GM21717 (cell line): ENCODE measurements around the gene ARHGEF26.

Source experiments
- ATAC-seq: cut with Tn5 transposase; IDR thresholded peaks from one replicate; pipeline ENCODE4 v1.9.1; 2021; ENCODE audit warnings: mild to moderate bottlenecking, moderate library complexity; ENCODE audit not compliant: unreplicated experiment

Gene ARHGEF26

DNA sequence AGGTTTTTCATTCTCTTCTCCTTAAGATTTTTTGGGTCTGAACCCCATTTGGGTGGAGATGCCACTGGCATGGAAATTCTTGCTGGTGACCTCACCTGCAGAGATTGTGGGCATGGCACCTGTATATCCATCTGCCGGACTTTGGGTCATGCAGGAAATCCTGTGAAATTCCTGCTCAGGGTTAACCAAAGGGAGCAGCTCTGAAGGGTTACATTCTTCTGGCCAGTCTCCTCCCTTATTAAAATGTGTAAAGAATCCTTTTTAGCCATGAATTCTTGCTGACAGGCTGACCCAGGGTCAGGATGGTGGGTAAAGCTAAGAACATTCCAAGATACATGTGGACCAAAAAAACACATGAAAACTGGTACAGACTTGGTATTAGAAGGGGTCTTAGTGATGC is 27.4 kb downstream of the ARHGEF26 start:
- no peak for ATAC-seq

GRCh38 chr3:154149286-154149685 is 28.1 kb downstream of the ARHGEF26 start:
- ATAC-seq = no peak

DNA sequence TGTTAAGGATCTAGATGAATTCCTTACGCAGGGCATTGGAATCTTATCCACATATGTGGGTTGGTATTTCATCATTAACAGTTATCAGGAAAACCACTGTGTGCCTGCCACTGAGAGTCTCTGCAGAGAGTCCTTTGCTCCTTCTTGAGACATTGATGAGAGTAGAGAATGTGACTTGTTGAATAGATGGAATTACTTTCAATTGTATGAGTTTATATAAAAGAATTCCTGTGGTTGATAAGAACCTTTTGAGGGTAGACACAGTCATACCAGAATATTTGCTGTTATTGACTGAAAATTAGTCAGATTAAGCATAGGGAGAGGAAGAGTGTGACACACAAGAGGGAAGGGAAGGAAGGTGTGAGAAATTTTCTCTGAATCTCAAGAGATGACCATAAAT is 30.8 kb downstream of the ARHGEF26 start:
- no peak for ATAC-seq

DNA sequence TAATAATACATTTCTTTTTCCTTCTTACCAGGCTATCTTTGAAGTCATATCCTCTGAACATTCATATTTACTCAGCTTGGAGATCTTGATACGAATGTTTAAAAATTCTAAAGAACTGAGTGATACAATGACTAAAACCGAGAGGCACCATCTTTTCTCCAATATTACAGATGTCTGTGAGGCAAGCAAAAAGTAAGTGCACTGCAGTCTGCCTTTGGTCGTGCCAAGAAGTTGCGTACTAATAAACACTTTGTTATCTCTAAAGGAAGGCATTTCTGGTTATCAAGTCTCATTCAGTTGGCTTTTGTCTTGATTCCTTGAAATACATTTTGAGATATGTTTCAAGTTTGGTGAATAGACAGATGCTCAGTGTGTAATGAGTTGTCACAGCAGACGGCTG is 31.6 kb downstream of the ARHGEF26 start:
- ATAC-seq = no peak

DNA sequence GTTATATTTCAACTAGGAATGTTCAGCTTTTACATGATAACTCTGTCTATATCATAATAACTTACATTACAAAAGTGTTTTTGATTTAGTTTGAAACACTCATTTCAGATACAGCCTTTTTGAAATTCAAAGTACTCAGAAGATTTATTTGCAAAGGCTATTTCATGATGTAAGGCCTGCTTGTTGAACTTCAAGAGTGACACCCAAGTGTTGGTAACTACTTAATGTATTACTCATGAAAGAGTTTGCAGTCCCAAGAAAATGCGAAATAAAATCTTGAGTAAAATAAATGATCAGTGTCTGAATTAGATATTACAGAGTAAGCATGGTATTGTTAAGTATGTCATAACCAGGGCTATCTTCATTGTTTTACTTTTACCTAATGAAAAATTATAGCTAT is 35.3 kb downstream of the ARHGEF26 start:
- ATAC-seq = no peak

- no peak for ATAC-seq
These were observed 40.6 kb downstream of the ARHGEF26 start for GRCh38 chr3:154161806-154162205.

DNA sequence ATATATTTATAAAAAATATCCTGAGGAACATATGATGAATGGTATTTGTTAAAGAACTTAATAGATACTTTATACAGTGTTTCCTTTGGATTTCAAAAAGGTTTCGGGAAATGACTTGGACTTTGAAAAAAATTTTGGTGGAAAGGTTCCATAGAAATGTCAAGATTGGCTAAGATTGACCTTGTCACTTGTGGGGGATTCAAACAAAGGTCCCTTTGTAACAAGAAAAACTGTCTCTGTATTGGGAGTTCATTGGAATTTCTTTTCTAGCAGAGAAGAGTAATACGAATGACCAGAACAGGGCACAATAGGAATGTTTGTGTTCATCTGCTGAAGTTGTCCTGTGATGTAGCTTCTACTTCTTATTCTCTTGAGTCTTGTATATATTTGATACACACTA is 43.2 kb downstream of the ARHGEF26 start:
- ATAC-seq = no peak

GRCh38 chr3:154168998-154169795 is 48.0 kb downstream of the ARHGEF26 start:
- ATAC-seq = no peak

GRCh38 chr3:154169796-154170110 is 48.6 kb downstream of the ARHGEF26 start:
- no peak for ATAC-seq

GRCh38 chr3:154170300-154170699 is 49.1 kb downstream of the ARHGEF26 start:
- no peak for ATAC-seq

DNA sequence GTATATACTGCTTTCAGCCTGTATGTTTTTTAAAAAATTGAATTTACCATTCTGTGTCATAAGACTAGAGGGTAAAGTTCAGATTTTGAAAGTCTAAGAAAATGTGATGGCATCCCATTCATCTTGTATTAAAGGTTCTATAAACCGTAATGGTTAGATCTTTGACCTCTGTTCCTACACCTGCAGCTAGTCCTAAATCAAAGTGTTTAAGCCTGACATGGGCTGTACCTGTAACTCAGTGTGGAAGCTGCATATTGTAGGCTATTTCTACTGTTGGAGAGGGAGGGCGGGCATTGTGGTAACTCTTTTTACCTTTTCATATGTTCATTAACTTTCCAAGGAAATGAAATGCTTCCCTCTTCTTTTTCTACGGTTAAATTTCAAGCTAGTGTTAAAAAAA is 53.9 kb downstream of the ARHGEF26 start:
- ATAC-seq = no peak

DNA sequence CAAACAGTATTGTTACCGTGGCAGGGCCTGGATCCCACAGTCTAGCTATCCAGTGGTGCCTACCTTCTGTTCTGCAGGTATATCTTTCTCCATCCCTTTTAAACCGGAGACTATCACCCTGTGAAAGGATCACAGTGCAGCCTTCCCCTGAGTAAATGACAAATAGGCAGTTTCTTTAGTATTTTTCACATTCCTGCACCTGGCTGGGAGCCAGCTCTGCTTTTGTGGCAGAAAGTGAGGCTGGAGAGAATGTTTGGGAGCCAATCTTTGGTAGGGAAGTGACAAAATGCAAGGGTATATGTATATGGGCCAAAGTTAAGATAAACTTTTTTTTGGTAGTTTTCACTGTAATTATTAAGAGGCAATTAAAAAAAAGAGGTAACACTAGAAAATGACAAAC is 54.8 kb downstream of the ARHGEF26 start:
- ATAC-seq = no peak

- no peak for ATAC-seq
These were observed 56.2 kb downstream of the ARHGEF26 start for GRCh38 chr3:154177406-154177805.

- no peak for ATAC-seq
These were observed 57.0 kb downstream of the ARHGEF26 start for GRCh38 chr3:154178172-154178571.

GRCh38 chr3:154180836-154181691 is 59.9 kb downstream of the ARHGEF26 start:
- no peak for ATAC-seq

- no peak for ATAC-seq
These were observed 61.2 kb downstream of the ARHGEF26 start for GRCh38 chr3:154182322-154182922.

- no peak for ATAC-seq
These were observed 61.8 kb downstream of the ARHGEF26 start for GRCh38 chr3:154182975-154183374.

DNA sequence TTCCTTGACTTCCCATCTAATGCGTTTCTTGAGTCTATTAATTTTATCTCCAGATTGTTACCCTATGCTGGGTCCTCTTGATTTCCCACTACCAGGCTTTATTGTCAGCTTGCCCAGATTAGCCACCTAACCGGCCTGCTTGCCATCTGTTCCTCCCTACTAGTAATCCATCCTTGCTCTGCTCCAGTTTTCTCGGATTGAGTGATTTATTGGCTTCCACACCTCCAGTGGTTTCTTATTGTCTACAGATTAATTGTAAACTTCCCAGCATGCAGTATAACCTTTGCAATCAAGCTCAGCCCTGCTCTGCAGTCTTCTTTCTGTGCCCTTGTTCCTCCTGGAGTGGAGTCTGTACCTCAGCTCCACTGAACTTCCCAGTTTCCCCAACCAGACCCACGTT is 63.4 kb downstream of the ARHGEF26 start:
- ATAC-seq = no peak

DNA sequence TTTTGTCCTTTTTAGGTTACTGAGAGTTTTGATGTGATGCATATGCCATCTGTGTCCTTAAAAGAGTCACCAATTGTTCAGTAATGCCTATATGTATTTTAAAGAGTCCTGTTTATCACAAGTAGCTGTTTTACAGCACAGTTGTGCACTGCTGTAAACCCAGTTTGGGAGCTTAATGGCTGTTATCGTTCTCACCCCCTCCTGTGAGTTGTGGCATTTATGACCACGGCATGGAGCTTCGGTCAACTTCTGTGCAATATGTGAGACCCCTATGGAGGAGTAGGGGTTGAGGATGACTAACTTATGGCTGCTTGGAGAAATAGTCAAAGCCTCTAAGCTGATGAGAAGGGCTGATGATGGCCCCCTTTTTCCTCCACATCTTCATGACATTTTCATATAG is 67.2 kb downstream of the ARHGEF26 start:
- no peak for ATAC-seq

DNA sequence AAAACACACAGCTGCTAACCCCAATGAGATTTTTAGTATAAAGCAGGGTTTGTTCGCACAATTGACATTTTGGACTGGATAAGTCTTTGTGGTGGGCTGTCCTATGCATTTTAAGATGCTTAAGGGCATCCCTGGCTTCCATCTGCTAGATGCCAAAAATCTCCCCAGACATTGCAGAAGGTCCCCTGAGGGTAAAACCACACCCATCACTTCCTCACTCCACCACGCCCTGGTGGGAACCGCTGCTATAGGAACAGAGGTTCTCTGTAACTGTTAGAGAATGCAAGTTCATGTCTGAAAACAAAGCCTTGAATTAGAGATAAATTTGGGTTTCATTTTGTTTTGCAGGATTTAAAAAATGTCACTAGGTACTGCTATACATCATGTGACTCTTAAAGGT is 67.7 kb downstream of the ARHGEF26 start:
- no peak for ATAC-seq

- no peak for ATAC-seq
These were observed 70.3 kb downstream of the ARHGEF26 start for GRCh38 chr3:154191520-154191919.

DNA sequence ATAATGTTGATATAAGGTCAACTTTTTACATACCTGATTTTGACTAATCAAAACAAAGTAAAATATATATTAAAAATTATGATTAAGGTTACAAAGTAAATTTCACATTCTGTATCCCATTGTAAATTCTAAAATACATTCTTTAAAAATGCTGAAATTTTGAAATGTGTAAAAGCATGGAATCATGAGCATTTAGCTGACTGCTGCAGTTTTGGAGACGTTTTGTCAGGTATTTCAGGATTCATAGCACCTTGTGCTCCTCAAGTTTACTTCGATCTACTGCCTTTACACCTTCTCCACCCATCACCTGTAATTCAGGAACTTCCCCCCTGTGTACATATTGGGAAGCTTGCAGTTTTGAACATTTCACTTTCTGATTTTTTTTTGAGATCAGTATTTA is 71.0 kb downstream of the ARHGEF26 start:
- ATAC-seq = no peak
